GM18517 (cell line): ENCODE data around the gene NFATC1.
A peak's percentile ranks its signal among the peaks of the same experiment; 100 is the strongest.

Source experiments
- ATAC-seq: cut with Tn5 transposase; IDR thresholded peaks from one replicate; pipeline ENCODE4 v1.9.1; 2021; ENCODE audit warnings: mild to moderate bottlenecking, moderate library complexity; ENCODE audit not compliant: unreplicated experiment

The NFATC1 gene

GRCh38 chr18:79452190-79452990 lies 56.7 kb downstream of the NFATC1 start:
- ATAC-seq: no peak

- ATAC-seq: no peak
Measured at GRCh38 chr18:79452991-79453645, 57.4 kb downstream of the NFATC1 start.

GRCh38 chr18:79453816-79454735 lies 58.3 kb downstream of the NFATC1 start:
- ATAC-seq: no peak

DNA sequence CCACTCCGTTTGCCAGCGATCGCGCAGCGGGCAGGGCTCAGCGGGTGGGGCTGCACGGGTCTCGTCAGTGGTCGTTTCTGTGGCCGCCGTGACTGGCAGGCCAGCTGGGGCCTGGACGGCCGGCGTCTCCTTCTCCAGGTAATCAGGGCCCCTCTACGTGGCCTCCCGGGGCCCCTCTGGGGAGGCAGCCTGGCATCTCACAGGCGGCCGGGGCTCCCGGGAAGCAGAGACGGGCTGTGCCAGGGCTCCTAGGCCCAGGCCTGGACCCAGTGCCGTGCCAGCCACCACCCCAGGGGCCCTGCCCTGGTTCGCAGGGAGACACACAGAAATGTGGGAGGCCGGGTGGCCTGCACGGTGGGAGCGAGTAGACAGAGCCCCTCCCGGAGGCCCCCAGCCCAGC lies 59.5 kb downstream of the NFATC1 start:
- no peak for ATAC-seq

DNA sequence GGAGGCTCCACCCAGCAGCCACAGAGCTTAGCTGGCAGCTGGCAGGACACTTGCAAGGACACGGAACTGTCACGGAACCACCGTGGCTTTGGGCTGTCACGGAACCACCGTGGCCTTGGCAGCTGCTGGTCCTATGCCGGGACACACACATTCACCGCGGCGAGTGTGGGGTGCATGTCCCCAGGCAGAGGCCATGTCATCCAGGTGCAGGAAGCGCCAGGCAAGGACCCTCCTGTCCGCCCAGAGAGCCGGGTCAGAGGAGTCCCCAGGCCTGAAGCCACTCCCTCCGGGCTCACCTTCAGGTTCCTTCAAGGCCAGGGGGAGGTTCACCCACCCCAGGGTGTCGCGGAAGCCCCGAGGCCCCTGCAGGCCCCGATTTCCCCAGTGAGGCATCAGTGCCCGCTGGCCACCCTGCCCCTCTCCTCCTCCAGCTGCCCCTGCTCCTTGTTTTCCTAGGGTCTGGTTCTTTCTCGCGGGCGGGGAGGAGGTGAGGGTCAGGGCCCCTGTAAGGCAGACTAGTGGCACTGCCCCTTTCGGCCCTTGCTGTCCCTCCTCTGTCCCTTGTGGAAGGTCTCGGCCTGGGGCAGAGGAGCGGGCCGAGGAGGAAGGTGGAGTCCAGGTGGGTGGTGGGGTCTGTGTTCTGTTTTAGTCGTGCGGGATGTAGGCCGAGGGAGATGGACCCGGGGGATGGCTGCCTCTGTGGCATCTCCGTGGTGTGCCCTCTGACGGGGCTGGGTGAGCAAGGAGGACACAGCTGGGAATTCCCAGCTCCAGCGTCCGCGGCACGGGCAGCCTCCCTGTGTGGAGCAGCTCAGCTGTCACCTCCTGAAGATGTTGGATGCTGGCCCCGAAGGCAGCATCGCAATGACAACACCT lies 60.6 kb downstream of the NFATC1 start:
- ATAC-seq: no peak

DNA sequence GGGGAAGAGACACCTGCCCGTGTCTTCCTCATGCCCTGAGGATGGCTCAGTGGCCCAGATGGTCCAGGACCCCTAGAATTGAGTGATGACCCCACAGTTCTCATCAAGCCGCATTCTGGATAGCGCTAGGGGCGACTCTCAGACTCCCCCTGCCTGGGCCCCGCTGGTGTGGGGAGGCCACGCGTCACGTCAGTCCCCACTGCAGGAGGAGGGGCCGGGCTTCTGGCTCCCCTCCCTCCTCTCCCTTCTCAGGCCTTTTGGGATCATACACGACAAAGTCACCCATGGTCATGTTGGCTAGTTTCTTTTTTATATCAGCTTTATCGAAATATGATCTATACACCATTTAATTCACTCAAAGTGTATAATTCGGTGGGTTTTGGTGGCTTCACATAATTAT lies 61.5 kb downstream of the NFATC1 start:
- ATAC-seq: no peak

DNA sequence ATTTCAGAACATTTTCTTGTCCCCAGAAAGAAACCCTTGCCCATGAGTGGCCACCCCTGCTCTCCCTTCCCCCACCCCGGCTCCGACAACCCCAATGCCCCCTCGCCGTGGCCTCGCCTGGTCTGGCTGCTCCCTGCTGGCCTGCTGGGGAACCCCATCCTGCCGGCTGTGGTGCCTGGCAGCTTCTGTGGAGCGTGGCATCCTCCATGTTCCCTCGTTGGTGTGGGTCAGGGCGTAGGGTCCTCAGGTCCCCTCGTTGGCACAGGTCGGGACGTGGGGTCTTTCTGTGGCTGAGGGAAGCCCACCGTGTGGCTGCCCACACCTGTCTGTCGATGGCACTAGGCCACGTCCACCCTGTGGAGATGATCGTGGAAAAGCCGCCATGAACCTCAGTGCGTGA lies 61.9 kb downstream of the NFATC1 start:
- no peak for ATAC-seq

DNA sequence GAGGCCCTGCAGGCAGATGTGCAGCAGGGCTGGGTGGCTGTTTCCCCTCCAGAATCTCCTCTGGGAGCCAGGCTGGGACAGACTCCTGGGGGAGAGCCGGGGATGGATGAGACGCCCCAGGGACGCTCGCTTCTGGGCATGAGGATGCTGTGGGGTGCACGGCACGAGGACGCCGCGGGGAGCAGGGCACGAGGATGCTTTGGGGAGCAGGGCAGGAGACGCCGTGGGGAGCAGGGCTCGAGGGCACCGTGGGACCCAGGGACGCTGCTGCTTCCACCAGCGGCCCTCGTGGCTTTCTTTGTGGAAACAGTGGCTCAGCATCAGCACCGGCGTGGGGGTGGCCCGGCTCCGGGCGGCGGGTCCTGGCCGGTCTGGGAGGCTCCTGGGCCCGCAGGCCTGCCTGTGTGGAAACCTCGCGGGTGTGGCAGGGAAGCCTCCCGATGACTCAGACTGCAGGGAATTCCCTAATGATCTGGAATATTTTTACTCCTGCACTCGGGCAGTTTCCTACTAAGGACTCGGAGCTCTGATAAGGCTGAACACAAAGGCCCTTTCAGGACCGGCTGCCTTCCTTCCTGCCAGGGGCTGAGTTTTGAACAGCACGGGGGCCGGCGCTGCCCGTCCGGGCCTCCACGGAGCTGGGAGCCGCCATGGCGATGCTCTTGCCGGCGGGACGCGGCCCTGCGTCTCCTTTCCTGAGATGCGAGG lies 62.6 kb downstream of the NFATC1 start:
- ATAC-seq: no peak

DNA sequence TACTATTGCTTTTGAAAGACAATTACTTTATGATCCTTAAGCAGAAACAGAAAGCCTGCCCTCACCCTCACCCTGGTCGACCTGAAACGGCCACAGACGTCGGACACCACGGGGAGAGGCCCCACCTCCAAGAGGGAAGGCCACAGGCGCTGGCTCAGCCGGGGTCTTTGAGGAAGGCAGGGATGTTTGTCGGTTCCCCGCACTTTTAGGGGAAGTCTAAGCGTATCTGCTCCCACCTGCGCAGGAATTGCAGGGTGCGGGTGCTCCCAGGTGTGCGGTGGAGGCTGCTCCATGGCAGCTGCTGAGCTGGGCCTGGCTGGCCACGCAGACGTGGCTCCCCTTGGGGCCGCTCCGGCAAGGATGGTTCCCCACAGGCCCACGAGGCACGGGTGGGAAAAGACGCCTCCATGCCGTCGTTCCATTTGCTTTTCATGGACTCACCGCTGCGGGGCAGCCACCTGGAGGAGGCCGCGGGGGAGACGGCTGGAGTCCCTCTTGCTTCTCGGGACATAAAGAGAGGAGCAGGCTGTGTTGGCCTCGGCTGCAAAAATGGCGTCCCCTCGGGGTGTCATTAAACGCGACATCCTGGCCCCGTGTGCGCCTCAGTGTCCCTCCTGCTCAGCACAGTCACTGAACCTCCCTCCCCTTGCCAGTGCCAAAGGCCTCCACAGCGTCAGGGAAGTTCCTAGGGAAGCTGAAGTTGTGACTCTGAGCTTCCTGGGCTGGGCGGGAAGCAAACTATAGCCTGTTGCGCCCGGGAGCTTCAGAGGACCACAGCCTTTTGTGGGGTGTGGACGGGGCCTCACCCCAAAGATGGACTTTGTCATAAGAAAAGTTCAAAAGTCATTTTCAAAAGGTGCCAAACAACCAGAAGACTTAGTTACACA lies 63.4 kb downstream of the NFATC1 start:
- no peak for ATAC-seq

GRCh38 chr18:79459946-79460480 lies 64.3 kb downstream of the NFATC1 start:
- peak; percentile 22 for ATAC-seq

- peak; percentile 82 for ATAC-seq
Measured at GRCh38 chr18:79460481-79461300, 65.0 kb downstream of the NFATC1 start.

DNA sequence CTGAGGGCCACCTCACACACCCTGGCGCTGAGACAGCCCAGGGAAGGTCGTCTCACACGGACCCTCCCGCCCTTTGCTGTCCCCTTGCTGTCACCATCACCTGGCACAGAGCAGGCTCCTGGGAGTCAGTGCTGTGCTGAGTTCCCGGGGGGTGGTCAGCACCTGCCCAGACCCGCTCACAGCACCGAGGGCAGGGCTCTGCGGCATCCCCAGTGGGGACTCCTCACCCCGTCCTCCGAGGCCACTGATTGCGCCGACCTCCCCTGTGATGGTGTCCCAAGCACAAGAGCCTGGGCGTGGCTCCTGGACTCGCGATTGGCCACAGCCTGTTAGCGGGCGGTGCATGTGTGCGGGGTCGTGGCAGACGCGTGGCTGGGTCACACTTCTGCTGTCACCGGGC lies 65.9 kb downstream of the NFATC1 start:
- ATAC-seq: no peak

DNA sequence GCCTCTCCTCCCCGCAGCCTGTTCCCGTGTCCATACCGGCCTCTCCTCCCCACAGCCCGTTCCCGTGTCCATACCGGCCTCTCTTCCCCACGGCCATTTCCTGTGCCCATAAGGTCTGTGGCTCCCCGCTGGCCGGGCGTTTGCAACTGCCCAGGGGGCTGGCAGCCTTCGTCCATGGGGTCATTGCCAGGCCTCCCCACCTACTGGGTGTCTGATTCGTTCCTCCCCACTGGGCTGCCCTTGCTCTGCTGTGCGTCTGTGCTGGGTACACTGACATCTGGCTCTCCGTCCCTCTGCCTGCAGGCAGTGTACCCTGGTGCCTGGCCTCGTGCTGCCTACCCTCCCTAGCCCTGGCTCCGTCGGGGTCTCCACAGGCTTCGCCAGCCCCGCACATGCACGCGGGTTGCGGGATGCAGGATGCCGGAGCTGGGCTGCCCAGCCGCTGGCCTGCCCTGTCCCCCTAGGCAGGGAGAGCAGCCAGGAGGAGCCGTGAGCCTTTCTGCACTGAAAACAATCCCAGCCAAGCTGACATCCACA lies 67.8 kb downstream of the NFATC1 start:
- ATAC-seq: no peak

DNA sequence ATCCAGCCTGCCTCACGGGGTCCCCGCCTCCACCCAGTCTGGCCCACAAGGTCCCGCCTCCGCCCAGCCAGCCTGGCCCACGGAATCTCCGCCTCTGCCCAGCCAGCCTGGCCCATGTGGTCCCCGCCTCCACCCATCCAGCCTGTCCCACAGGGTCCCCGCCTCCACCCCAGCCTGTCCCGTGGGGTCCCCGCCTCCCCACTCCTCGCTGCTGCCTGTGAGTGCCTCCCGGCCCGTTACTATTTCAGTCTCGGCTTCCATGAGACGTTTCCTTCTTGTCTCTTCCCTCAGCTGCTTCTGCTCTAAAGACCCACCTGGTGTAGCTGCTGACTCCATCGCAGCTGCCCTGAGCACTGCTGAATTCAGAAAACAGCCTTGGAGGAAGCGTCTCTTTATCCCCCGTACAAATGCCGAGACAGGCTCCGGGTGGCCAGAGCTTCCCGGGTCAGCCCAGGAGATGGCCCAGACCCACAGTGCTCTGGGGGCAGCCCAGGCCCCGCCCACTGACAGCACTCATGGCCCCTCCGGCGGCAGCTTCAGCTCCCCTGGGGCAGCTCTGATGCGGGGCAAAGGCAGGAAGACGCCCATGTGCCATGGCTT lies 69.8 kb downstream of the NFATC1 start:
- ATAC-seq: peak; percentile 69

DNA sequence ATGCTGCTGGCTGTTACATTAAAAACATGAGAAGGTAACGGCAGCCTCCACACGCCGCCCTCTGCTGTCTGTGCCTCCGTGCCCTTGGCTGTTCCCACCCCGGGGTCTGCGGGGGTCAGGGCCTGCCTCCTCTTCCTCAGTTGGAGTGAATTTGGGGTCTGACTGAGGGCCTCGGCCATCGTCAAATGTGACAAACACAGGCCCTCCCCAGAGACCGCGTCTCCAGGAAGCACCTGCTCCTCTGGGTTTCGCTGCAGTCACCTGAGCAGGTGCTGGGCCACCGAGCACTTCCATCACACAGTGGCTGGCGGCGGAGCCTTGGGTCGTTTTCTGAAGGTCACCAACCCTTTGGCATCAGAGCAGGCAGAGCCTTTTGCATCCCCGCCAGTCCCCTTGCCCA lies 70.9 kb downstream of the NFATC1 start:
- peak; percentile 48 for ATAC-seq

DNA sequence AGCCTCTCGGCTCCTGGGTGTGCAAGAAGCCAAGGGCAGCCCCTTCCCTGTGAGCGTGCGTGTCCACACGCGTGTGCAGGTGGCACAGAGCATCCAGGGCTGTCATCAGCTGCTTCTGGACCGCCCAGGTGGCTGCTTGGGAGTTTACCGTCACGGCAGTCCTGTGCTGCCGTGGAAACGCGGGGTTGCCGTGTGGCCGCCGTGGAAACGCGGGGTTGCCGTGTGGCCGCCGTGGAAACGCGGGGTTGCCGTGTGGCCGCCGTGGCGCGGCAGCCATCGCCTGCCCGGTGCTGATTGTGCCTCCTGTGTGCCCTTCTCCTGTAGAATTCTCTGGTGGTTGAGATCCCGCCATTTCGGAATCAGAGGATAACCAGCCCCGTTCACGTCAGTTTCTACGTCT lies 71.4 kb downstream of the NFATC1 start:
- ATAC-seq: no peak

GRCh38 chr18:79468119-79468789 lies 72.5 kb downstream of the NFATC1 start:
- ATAC-seq: no peak
